ENCODE results near the gene HRCT1.

Gene HRCT1

GRCh38 chr9:35937227-35937626, 31.2 kb downstream of the HRCT1 start:
- no peak overlapping the region for H3K4me3 ChIP-seq
- H3K27ac ChIP-seq, result no peak overlapping the region

- Histone ChIP-seq H3K4me3 (no peak overlapping the region), H3K27ac (no peak overlapping the region)
Observed at GRCh38 chr9:35938474-35939356, 32.7 kb downstream of the HRCT1 start.

GRCh38 chr9:35939679-35940250, 33.8 kb downstream of the HRCT1 start:
- H3K27ac ChIP-seq, result no peak overlapping the region
- no peak overlapping the region for H3K4me3 ChIP-seq

GRCh38 chr9:35940458-35941407, 34.7 kb downstream of the HRCT1 start:
- H3K27ac ChIP-seq, result peak overlapping the region in 1 of 21 experiments; percentile 59

DNA sequence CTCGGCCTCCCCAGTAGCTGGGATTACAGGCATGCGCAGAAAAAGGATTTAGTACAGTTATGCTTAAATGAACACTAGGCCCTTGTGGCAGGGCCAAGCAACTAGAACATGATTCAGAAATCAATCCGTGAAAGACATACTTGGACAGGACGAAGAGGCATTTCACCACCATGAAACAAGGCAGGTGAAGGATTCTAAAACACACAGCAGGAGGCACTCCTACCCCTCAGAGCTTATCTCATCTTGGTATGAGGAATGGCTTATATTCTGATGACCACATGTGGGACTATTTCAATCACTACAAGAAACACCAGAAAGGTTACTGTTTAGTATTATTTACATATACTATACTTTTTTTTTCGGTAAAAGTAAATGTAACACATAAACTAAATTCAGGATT, 36.3 kb downstream of the HRCT1 start:
- no peak overlapping the region for H3K27ac ChIP-seq
- H3K4me3 ChIP-seq, result no peak overlapping the region

More at GRCh38 chr9:35940458-35941407, 34.7 kb downstream of the HRCT1 start:
- H3K4me3 ChIP-seq, result no peak overlapping the region

- H3K27ac ChIP-seq, result no peak overlapping the region
- H3K4me3 ChIP-seq, result no peak overlapping the region
Observed at GRCh38 chr9:35944173-35944572, 38.2 kb downstream of the HRCT1 start.

DNA sequence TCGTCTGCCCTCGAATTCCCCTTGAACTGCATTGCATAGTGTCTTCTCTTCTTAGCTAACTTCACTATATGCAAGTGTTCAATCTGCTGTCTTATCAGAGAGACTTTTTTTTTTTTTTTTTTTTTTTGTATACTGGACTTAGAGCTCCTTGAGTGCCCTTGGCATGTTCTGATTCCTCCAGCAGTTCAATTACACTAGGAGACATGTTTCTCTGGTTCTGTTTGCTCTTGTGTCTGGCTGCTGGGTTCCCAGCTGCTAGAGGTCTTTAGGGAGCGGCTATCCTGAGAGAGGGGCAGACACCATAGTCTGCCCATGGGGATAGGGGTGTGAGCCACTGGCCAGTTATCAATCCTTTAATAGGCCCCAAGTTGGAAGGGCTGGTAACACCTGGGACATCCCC, 38.8 kb downstream of the HRCT1 start:
- peak overlapping the region in 3 of 21 experiments; percentile 1 to 54 (median 48) for H3K27ac ChIP-seq
- H3K4me3 ChIP-seq, result no peak overlapping the region

DNA sequence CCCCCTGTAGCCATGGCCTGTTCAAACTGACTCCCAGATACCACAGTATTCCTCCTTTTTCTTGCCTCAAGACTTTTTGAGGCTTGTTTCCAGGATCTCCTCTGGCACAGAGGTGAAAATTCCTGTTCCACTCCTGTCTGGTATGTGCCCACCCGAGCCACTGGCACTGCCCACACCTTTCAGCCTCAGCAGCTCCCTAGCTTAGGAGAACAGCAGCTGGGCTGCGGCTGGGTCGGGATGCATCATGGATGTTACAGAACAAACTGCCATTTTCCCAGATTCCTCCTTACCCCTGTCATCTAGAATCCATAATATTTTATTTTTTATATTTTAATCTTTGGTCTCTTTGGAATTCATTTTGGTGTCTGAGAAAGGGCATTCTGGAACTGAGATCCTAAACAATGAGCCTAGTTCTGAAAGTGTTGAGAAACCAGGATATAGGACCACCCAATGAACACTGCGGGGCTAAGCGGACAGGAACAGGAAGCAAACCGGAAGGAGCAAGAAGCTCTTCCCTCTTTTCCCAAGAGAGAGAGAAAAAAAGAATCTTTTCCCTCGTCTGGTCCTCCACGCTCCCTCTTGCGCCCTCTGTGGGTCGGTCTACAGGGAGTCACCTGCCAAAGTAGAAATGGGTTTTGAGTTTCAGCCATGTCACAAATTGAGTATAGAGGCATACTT, 39.5 kb downstream of the HRCT1 start:
- Histone ChIP-seq H3K4me3 (peak overlapping the region in 1 of 7 experiments; percentile 18), H3K27ac (peak overlapping the region in 6 of 21 experiments; percentile 1 to 54 (median 32))

- H3K27ac ChIP-seq, result no peak overlapping the region
- no peak overlapping the region for H3K4me3 ChIP-seq
Observed at GRCh38 chr9:35948451-35948850, 42.4 kb downstream of the HRCT1 start.

DNA sequence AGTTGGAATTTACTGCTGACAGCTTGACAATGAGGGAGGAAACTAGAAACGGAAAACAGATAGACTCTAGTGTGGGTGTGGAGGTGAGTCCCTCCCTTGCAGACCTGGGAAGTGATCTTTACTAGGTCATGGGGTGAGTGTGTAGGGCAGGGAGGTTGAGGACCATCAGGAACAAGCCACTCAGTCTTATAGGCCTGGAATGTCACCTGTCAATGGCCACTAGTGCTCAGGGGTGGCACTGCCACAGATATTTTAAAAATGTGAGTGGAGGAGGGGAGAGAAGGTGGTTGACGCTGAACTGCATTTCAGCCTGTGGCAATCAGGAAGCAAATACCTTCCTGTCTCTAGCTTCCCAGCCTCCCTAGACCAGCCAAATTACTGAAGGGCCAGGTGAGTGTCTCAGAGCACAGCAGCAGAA, 42.9 kb downstream of the HRCT1 start:
- H3K27ac ChIP-seq, result no peak overlapping the region
- no peak overlapping the region for H3K4me3 ChIP-seq

GRCh38 chr9:35951736-35952135, 45.7 kb downstream of the HRCT1 start:
- Histone ChIP-seq H3K27ac (no peak overlapping the region), H3K4me3 (no peak overlapping the region)

DNA sequence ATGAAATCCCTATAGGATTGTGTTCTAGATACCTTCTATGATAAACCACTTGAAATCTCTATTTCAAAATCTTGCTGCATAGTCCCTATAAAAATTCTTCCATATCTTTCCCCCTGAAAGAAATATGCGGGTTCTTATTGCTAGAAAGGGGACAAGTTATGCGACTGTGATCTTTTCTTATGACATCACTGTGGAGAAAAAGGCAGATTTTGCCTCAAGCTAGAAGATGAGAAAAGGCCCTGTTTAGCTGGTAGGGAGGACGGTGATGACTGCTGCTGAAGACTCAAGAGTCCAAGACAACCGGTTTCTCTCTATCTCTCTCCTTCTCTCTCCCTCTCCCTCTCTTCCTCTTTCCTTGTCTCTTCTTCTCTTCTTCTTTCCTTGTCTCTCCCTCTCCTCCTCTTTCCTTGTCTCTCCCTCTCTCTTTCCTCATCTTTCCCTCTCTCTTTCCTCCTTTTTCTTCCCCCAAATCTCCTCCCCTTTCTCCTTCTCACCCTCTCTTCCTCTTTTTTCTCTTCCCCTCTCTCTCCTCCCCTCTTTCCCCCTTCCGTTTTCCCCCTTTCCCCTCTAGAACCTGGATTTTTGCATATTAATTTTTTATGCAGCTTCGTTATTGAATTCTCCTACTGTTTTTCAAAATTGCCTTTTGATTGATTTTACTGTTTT, 46.7 kb downstream of the HRCT1 start:
- Histone ChIP-seq H3K4me3 (no peak overlapping the region), H3K27ac (no peak overlapping the region)

- H3K4me3 ChIP-seq, result no peak overlapping the region
- no peak overlapping the region for H3K27ac ChIP-seq
Observed at GRCh38 chr9:35954942-35955546, 49.0 kb downstream of the HRCT1 start.

DNA sequence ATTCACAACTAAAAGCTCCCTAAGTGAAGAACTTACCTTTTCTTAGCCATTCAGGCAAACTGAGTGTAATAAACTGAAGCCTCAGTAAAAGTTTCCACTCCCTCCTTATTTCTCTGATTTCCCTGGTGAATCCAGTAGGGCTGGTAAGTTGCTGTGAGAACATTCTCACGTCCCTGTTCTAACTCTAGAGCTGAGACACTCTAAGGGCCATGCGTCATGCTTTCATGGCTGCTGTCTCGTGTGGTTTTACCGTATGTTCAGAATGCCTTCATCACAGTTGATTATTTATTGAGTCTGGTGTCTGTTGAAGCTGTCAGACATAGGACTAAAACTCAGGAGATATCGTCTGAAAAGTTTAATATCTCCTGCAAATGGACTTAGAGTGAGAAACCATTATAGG, 50.6 kb downstream of the HRCT1 start:
- Histone ChIP-seq H3K27ac (no peak overlapping the region), H3K4me3 (no peak overlapping the region)

Measured in skin epidermis (tissue), 12 donors.